Gastroesophageal sphincter (tissue), 4 donors: ENCODE data around the gene SLC17A9. TPM values are rescaled to one million over a fixed set of nuclear protein-coding genes. Genes with fewer than 3 reads are reported as not detected.

Experiments
- ATAC-seq: fragments of 150-250 bp; one replicate; pipeline ENCODE4 v1.9.1; 2016; ENCODE audit warnings: mild to moderate bottlenecking, moderate library complexity
- H3K27ac ChIP-seq, 4 donors: fragments of 200-600 bp; sonication (generic) in 3 of 4; 1 replicate in 3 of 4; 2 replicates in 1 of 4; pipeline ENCODE4 v1.5.1; 2016 to 2019
- H3K27me3 ChIP-seq: fragments of 200-600 bp; sonication (generic); one replicate; pipeline ENCODE4 v1.5.1; 2019
- H3K36me3 ChIP-seq, 2 donors: fragments of 200-600 bp; sonication (generic); one replicate each; pipeline ENCODE4 v1.5.1; 2019; ENCODE audit warnings: control low read depth in 1 of 2
- H3K4me1 ChIP-seq, 3 donors: fragments of 200-600 bp; sonication (generic); 1 replicate in 2 of 3; 2 replicates in 1 of 3; pipeline ENCODE4 v1.5.1; 2016 to 2019; ENCODE audit warnings: control low read depth in 2 of 3
- H3K4me3 ChIP-seq, 2 donors: fragments of 200-600 bp; sonication (generic); one replicate each; pipeline ENCODE4 v1.5.1; 2019; ENCODE audit warnings: mild to moderate bottlenecking in 1 of 2, moderate library complexity in 1 of 2
- H3K9me3 ChIP-seq, 3 donors: fragments of 200-600 bp; sonication (generic); one replicate each; pipeline ENCODE4 v1.5.1; 2017 to 2019; ENCODE audit warnings: control low read depth in 2 of 3
- EP300 ChIP-seq: sonication (generic); formaldehyde crosslinking; IDR thresholded peaks from one replicate; pipeline ENCODE4 v1.6.1; 2017; ENCODE audit warnings: antibody characterized with exemption, mild to moderate bottlenecking
- POLR2A ChIP-seq, 2 donors: fragments of 450-650 bp; IDR thresholded peaks; one replicate each; pipeline ENCODE4 v1.6.1; 2017; ENCODE audit warnings: antibody characterized with exemption in 2 of 2, mild to moderate bottlenecking in 2 of 2, moderate library complexity in 1 of 2
- POLR2AphosphoS5 ChIP-seq: sonication (generic); formaldehyde crosslinking; IDR thresholded peaks from one replicate; pipeline ENCODE4 v1.6.1; 2017; ENCODE audit warnings: antibody characterized with exemption
- WGBS, 2 donors: methylation state at CpG; one replicate each; pipeline ENCODE4 v1.1.5; 2018; ENCODE audit warnings: low coverage in 1 of 2; 5-methylcytosine and 5-hydroxymethylcytosine counted together
- total RNA-seq, 4 donors: library from RNA; depleted of rRNA; stranded (reverse); fragments of >200 nt; gene quantifications; one replicate each; pipeline ENCODE4 v1.1.0, GENCODE V29; 2016
- TF ChIP-seq, protein P1 (sequence below), 4 experiments: fragments of 200-600 bp in 2 of 4; fragments of 450-650 bp in 2 of 4; sonication (generic) in 1 of 4; IDR thresholded peaks; one replicate each; pipeline ENCODE4 v1.5.1; 2017 to 2019; ENCODE audit warnings: antibody characterized with exemption in 4 of 4, mild to moderate bottlenecking in 2 of 4, moderate library complexity in 2 of 4

Gene SLC17A9
- total RNA-seq, 4 donors from 2014 or later = 1.3 to 4.6 (median 2.8) TPM

DNA sequence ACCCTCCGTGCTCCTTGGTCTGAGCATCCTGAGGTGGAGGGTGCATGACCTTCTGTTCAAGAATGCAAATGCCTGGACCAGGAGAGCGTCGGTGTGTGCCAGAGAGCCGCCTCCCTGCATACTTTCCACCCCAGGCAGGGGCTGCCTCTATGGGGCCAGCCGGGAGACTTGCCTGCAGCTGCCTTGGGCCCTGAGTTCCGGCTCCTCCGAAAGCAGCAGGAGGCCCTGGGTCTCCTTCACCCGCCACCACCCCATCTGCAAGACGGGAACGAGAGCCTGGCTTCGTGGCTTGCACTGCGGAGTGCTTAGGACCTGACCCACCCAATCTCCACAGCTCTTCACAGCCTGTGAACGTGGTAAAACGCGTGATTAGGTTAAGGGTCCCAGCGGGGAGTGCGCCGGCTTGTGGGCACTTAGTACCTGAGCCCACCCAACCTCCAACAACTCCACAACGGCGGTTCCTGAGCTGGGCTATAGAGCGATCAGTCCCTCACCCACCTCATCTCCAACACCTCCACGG, 37.9 kb downstream of the SLC17A9 start:
- H3K36me3 ChIP-seq = no peaks in the 10 kb centered on the region
- 86% methylated on average over 7 of the region's 22 CpGs; no CpG with 5 or more reads in 1 of the 2 donors for WGBS, 2 donors
- H3K27me3 ChIP-seq = peaks cover 84% of the 10 kb centered on the region
- no peak overlapping the region for H3K27ac ChIP-seq
- no peak for ATAC-seq
- TF ChIP-seq POLR2AphosphoS5 = no peak
- no peak for TF ChIP-seq EP300
- TF ChIP-seq, protein P1, sequence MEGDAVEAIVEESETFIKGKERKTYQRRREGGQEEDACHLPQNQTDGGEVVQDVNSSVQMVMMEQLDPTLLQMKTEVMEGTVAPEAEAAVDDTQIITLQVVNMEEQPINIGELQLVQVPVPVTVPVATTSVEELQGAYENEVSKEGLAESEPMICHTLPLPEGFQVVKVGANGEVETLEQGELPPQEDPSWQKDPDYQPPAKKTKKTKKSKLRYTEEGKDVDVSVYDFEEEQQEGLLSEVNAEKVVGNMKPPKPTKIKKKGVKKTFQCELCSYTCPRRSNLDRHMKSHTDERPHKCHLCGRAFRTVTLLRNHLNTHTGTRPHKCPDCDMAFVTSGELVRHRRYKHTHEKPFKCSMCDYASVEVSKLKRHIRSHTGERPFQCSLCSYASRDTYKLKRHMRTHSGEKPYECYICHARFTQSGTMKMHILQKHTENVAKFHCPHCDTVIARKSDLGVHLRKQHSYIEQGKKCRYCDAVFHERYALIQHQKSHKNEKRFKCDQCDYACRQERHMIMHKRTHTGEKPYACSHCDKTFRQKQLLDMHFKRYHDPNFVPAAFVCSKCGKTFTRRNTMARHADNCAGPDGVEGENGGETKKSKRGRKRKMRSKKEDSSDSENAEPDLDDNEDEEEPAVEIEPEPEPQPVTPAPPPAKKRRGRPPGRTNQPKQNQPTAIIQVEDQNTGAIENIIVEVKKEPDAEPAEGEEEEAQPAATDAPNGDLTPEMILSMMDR (IDR thresholded peaks at IDR 0.05) = no peak
- no peak for TF ChIP-seq POLR2A (IDR thresholded peaks at IDR 0.05)
- no peaks in the 10 kb centered on the region for H3K9me3 ChIP-seq
- H3K4me1 ChIP-seq = no peaks in the 10 kb centered on the region
- H3K4me3 ChIP-seq = no peak overlapping the region

DNA sequence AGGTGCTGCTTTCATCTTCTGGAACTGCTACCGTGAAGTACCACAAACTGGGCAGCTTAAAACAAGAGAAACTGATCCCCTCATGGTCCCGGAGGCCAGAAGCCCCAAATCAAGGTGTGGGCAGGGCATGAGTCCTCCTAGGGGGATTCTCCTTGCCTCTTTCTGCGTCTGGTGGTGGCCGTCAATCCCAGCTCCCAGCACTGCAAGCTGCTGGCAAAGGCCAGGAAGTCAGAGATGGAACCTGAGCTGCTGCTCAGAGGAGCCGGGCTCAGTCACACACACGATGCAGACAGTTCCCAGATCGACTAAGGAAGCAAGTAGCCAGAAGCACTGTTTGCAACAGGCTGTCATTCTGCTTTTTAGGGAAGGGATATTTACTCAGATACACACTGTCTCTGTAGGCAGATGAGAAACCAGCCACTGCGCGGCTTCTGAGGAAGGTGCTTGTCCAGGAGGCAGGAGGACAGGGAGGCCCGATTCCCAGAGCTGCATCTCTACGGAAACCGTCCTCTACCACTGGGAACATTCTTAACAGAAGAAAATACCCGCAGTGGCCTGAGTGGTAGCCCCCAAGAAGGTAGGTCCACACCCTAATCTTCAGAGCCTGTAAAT, 38.8 kb downstream of the SLC17A9 start:
- H3K4me1 ChIP-seq = no peaks in the 10 kb centered on the region
- WGBS, 2 donors = 57 to 68% methylated on average over 3 to 7 of the region's 13 CpGs
- no peak overlapping the region for H3K27ac ChIP-seq
- TF ChIP-seq, protein P1 (IDR thresholded peaks at IDR 0.05) = no peak
- TF ChIP-seq POLR2AphosphoS5 (no peak), POLR2A (IDR thresholded peaks at IDR 0.05) (no peak), EP300 (no peak)
- H3K9me3 ChIP-seq = no peaks in the 10 kb centered on the region
- peaks cover 84% of the 10 kb centered on the region for H3K27me3 ChIP-seq
- H3K4me3 ChIP-seq = no peak overlapping the region
- H3K36me3 ChIP-seq = no peaks in the 10 kb centered on the region
- ATAC-seq = no peak

DNA sequence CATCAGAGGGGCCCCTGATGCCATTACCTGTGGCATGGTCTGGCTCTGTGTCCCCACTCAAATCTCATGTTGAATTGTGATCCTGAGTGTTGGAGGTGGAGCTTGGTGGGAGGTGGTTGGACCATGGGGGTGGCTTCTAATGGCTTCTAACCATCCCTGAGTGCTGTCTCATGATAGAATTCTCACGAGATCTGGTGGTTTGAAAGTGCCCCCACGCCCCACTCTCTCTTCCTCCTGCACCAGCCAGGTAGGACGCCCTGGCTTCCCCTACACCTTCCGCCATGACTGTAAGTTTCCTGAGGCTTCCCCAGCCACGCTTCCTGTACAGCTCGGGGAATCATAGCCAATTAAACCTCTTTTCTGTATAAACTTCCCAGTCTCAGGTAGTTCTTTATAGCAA, 39.4 kb downstream of the SLC17A9 start:
- Histone ChIP-seq H3K9me3 (no peaks in the 10 kb centered on the region), H3K4me3 (no peak overlapping the region), H3K27me3 (peaks cover 84% of the 10 kb centered on the region), H3K27ac (no peak overlapping the region), H3K36me3 (no peaks in the 10 kb centered on the region), H3K4me1 (no peaks in the 10 kb centered on the region)
- 83 to 87% methylated on average over 5 to 6 of the region's 6 CpGs for WGBS, 2 donors
- ATAC-seq = no peak
- TF ChIP-seq POLR2A (IDR thresholded peaks at IDR 0.05) = no peak
- TF ChIP-seq EP300 = no peak
- TF ChIP-seq, protein P1 (IDR thresholded peaks at IDR 0.05) = no peak
- no peak for TF ChIP-seq POLR2AphosphoS5

DNA sequence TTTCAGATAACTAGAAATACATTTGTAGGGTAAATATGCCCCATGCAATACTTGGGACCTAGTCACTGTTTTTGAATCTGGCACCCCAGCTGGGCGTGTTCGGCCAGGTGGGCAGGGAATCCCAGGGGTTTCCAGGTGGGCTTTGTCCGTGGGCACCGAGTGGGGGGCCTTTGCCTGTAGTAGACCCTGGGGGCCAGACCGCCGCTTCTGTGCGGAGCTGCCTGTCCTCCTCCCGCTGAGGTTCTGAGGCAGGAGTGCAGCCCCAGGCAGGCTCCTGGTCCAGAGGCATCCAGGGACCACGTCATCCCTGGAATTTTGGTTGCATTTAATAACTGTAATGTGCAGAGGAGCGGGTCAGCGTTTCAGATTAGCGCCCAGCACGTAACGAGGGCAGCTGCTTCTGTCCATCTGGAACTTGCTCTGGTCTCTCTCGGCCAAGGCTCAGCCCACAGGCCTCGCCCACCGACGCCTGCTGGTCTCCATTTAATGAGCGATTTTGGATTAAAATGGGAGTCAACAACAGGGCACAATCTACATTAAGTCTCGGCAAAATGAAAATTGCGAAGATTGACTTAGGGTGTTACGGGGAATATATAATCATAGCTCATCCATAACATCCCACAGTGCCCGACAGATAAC, 41.5 kb downstream of the SLC17A9 start:
- TF ChIP-seq EP300 (no peak), POLR2A (IDR thresholded peaks at IDR 0.05) (no peak), POLR2AphosphoS5 (no peak)
- TF ChIP-seq, protein P1 (IDR thresholded peaks at IDR 0.05) = no peak
- Histone ChIP-seq H3K4me1 (no peaks in the 10 kb centered on the region), H3K9me3 (no peaks in the 10 kb centered on the region), H3K4me3 (no peak overlapping the region), H3K27ac (no peak overlapping the region), H3K27me3 (peaks cover 88% of the 10 kb centered on the region), H3K36me3 (no peaks in the 10 kb centered on the region)
- 75 to 77% methylated on average over 2 to 8 of the region's 23 CpGs for WGBS, 2 donors
- ATAC-seq = no peak

DNA sequence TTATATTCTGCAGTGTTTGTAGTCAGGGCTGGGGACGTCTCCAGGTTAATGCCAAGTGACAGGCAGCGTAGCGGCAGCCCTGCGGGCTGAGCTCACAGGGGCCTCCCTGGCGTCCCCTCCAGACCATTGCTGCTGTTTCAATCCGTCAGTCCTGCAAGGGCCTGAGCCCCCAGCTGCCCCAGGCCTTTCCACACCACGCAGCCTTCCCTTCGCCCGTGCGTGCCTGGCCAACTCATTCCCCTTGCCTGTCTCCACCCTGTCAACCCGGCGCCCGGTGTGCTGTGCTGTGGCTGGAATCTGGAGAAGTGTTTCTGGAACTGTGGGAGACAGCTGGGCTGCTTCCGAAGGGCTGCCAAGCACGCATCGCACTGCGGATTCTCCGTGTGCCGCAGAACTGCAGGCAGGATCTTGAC, 42.4 kb downstream of the SLC17A9 start:
- ATAC-seq = no peak
- no peak overlapping the region for H3K4me3 ChIP-seq
- H3K4me1 ChIP-seq = no peaks in the 10 kb centered on the region
- H3K36me3 ChIP-seq = no peaks in the 10 kb centered on the region
- H3K27me3 ChIP-seq = peaks cover 93% of the 10 kb centered on the region
- H3K27ac ChIP-seq = no peak overlapping the region
- TF ChIP-seq, protein P1 (IDR thresholded peaks at IDR 0.05) = no peak
- peaks cover 0 to 6% (median 0%) of the 10 kb centered on the region in 3 donors for H3K9me3 ChIP-seq
- WGBS, 2 donors = 56 to 72% methylated on average over 4 to 5 of the region's 19 CpGs
